CD14-positive monocyte (primary cell): ENCODE results near the gene ARHGEF40. TPM values are rescaled to one million over a fixed set of nuclear protein-coding genes. Genes with fewer than 3 reads are reported as not detected.
A peak's percentile ranks its signal among the peaks of the same experiment; 100 is the strongest.

Experiments used
- DNase-seq, 3 donors: peaks; one replicate each; pipeline ENCODE4 v3.0.0-alpha.2; 2011 to 2022
- H2AFZ ChIP-seq: 2 replicates; pipeline ENCODE4 v1.6.0; 2012; ENCODE audit warnings: mild to moderate bottlenecking, low read depth, low read length, inconsistent platforms; ENCODE audit not compliant: insufficient read depth, poor library complexity, severe bottlenecking
- H3K27ac ChIP-seq, 2 donors: 1 replicate in 1 of 2; 2 replicates in 1 of 2; pipeline ENCODE4 v1.5.1; 2012 to 2013; ENCODE audit warnings: low read length in 2 of 2, control low read depth in 1 of 2, inconsistent platforms in 1 of 2, low read depth in 1 of 2, mild to moderate bottlenecking in 1 of 2
- H3K27me3 ChIP-seq, 2 donors: one replicate each; pipeline versions ENCODE4 v1.6.0 to v1.6.1; 2011 to 2013; ENCODE audit warnings: low read length in 2 of 2; ENCODE audit not compliant: control insufficient read depth in 2 of 2, insufficient read depth in 2 of 2
- H3K36me3 ChIP-seq, 2 donors: replicated peaks in 1 of 2; 1 replicate in 1 of 2; 2 replicates in 1 of 2; pipeline versions ENCODE4 v1.5.1 to v1.6.1; 2012 to 2013; ENCODE audit warnings: low read length in 2 of 2, control low read depth in 1 of 2, inconsistent platforms in 1 of 2, mild to moderate bottlenecking in 1 of 2; ENCODE audit not compliant: insufficient read depth in 2 of 2, control insufficient read depth in 1 of 2
- H3K4me1 ChIP-seq, 2 donors: 1 replicate in 1 of 2; 2 replicates in 1 of 2; pipeline versions ENCODE4 v1.5.1 to v1.6.1; 2012 to 2013; ENCODE audit warnings: low read length in 2 of 2, control low read depth in 1 of 2, inconsistent platforms in 1 of 2, mild to moderate bottlenecking in 1 of 2, moderate library complexity in 1 of 2; ENCODE audit not compliant: insufficient read depth in 2 of 2, control insufficient read depth in 1 of 2
- H3K4me2 ChIP-seq: replicated peaks from 2 replicates; pipeline ENCODE3; 2012; ENCODE audit warnings: low read length, moderate library complexity, mild to moderate bottlenecking; ENCODE audit not compliant: poor library complexity, severe bottlenecking; ENCODE audit errors: extremely low read depth
- H3K4me3 ChIP-seq, 3 experiments: fragments of 200-600 bp in 1 of 3; sonication (generic) in 1 of 3; replicated peaks in 1 of 3; 1 replicate in 2 of 3; 2 replicates in 1 of 3; pipeline ENCODE4 v1.5.1; 2011 to 2013; ENCODE audit warnings: low read length in 3 of 3, mild to moderate bottlenecking in 3 of 3, control low read depth in 2 of 3, low read depth in 2 of 3, inconsistent platforms in 1 of 3, moderate library complexity in 1 of 3
- H3K79me2 ChIP-seq: 2 replicates; pipeline ENCODE4 v1.6.0; 2012; ENCODE audit warnings: mild to moderate bottlenecking, control low read depth, inconsistent platforms, low read length, moderate library complexity; ENCODE audit not compliant: insufficient read depth
- H3K9ac ChIP-seq: 2 replicates; pipeline ENCODE4 v1.6.0; 2017; ENCODE audit warnings: low read length, mild to moderate bottlenecking; ENCODE audit not compliant: insufficient read depth, poor library complexity, severe bottlenecking
- H3K9me3 ChIP-seq, 2 donors: replicated peaks in 1 of 2; 1 replicate in 1 of 2; 2 replicates in 1 of 2; pipeline versions ENCODE4 v1.5.1 to v1.6.1; 2012 to 2013; ENCODE audit warnings: low read length in 2 of 2, control low read depth in 1 of 2; ENCODE audit not compliant: control insufficient read depth in 1 of 2, insufficient read depth in 1 of 2
- H4K20me1 ChIP-seq: 2 replicates; pipeline ENCODE4 v1.6.0; 2012; ENCODE audit warnings: mild to moderate bottlenecking, low read length, control low read depth, moderate library complexity; ENCODE audit not compliant: insufficient read depth
- H3K27ac Mint-ChIP-seq, 7 donors: one replicate each; pipeline ENCODE4 v1.8.0; 2020; ENCODE audit warnings: mild to moderate bottlenecking in 7 of 7, mixed read lengths in 7 of 7, moderate library complexity in 6 of 7, inconsistent platforms in 2 of 7
- H3K27me3 Mint-ChIP-seq, 3 donors: one replicate each; pipeline ENCODE4 v1.8.0; 2021 to 2022; ENCODE audit warnings: low read depth in 3 of 3, mild to moderate bottlenecking in 3 of 3, mixed read lengths in 3 of 3, moderate library complexity in 3 of 3, inconsistent platforms in 1 of 3
- H3K36me3 Mint-ChIP-seq, 2 donors: one replicate each; pipeline ENCODE4 v1.8.0; 2020; ENCODE audit warnings: mixed read lengths in 2 of 2, inconsistent platforms in 1 of 2, mild to moderate bottlenecking in 1 of 2
- H3K4me1 Mint-ChIP-seq: one replicate; pipeline ENCODE4 v1.8.0; 2020; ENCODE audit warnings: mild to moderate bottlenecking, mixed read lengths
- H3K4me3 Mint-ChIP-seq, 2 donors: one replicate each; pipeline ENCODE4 v1.8.0; 2020; ENCODE audit warnings: mild to moderate bottlenecking in 2 of 2, mixed read lengths in 2 of 2, moderate library complexity in 1 of 2
- H3K9me3 Mint-ChIP-seq, 7 donors: one replicate each; pipeline ENCODE4 v1.8.0; 2020 to 2022; ENCODE audit warnings: mixed read lengths in 7 of 7, mild to moderate bottlenecking in 6 of 7, moderate library complexity in 6 of 7, inconsistent platforms in 2 of 7
- CTCF ChIP-seq: fragments of 200-600 bp; IDR thresholded peaks from one replicate; pipeline ENCODE4 v1.8.0; 2022; ENCODE audit warnings: antibody characterized with exemption, mild to moderate bottlenecking
- WGBS: methylation state at CpG from one replicate; pipeline ENCODE4 v1.1.5; 2013; ENCODE audit warnings: missing lambda C conversion rate; ENCODE audit not compliant: insufficient coverage; 5-methylcytosine and 5-hydroxymethylcytosine counted together
- intact Hi-C, 2 donors: fragments of 100-400 bp; cut with micrococcal nuclease; formaldehyde crosslinking; loops; one replicate each; pipeline versions ENCODE4 v1.15.0 to v1.15.1; 2023
- polyA plus RNA-seq, 3 donors: library from polyadenylated mRNA; depleted of rRNA in 1 of 3; unstranded in 2 of 3; stranded (reverse) in 1 of 3; fragments of 300-500 nt in 2 of 3; fragments of >200 nt in 1 of 3; fragmentation: Illumina TruSeq in 2 of 3; gene quantifications; 1 replicate in 2 of 3; 2 replicates in 1 of 3; pipeline ENCODE4 v1.2.3, GENCODE V29; 2012 to 2021

ARHGEF40 gene
- polyA plus RNA-seq, 3 donors, result 12.1 to 114 (median 15.3) TPM

DNA sequence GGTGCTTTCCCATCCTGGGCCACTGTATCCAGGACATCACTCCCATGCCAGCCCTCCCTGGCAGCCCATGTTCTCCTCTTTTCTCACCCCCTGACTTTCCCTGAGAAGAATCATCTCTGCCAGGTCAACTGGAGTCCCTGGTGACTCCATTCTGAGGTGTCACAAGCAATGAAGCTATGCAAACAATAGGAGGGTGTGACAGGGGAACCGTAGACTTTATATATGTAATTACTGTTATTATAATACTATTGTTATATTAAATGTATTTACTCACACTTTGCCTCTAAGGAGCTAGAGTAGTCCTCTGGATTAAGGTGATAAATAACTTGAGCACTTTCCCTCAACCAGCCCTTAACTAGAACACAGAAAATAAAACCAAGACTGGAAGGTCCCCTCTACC is 19.2 kb downstream of the ARHGEF40 start:
- Histone ChIP-seq H3K79me2 (peaks cover 5% of the 10 kb centered on the region), H3K4me2 (no peak overlapping the region), H3K36me3 (peaks cover 24 to 62% of the 10 kb centered on the region in 2 donors), H3K9ac (no peak overlapping the region), H2AFZ (no peak overlapping the region), H3K9me3 (no peaks in the 10 kb centered on the region), H4K20me1 (peaks cover 12% of the 10 kb centered on the region), H3K4me1 (peaks cover 38 to 49% of the 10 kb centered on the region in 2 donors), H3K27me3 (no peaks in the 10 kb centered on the region), H3K4me3 (no peak overlapping the region), H3K27ac (peak overlapping the region; percentile 26 to 78)
- Mint-ChIP-seq H3K4me3 (no peak overlapping the region), H3K27ac (peak overlapping the region; percentile 57 to 99 (median 97)), H3K9me3 (peaks cover 0 to 4% (median 2%) of the 10 kb centered on the region in 7 donors), H3K36me3 (peaks cover 42 to 64% of the 10 kb centered on the region in 2 donors), H3K4me1 (peaks cover 44% of the 10 kb centered on the region), H3K27me3 (peaks cover 0 to 4% (median 3%) of the 10 kb centered on the region in 3 donors)
- intact Hi-C loops, result no loop called here
- no CpG with 5 or more reads among the region's 1 CpG for WGBS
- no peak for DNase-seq
- TF ChIP-seq CTCF, result no peak

DNA sequence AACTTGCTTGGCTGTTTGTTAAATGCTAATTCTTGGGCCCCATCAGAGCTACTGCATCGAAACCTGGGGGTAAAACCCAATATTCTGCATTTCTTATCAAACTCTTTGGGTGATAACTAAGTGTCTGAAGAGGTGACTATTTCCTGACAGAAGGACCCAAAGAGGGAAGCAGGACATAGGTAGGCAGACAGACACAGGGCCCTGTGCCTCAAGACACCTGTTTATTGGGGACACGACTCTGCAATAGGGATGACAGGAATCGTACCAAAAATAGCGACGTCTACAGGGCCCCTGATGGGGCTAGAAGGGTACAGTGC is 19.7 kb downstream of the ARHGEF40 start:
- peaks cover 36 to 59% of the 10 kb centered on the region in 2 donors for H3K36me3 Mint-ChIP-seq
- H3K27ac ChIP-seq, result peak overlapping the region in 1 of 2 donors; percentile 53
- H3K4me3 ChIP-seq, result no peak overlapping the region
- no peak for TF ChIP-seq CTCF
- no peak overlapping the region for H3K9ac ChIP-seq
- peaks cover 5% of the 10 kb centered on the region for H3K79me2 ChIP-seq
- peaks cover 12% of the 10 kb centered on the region for H4K20me1 ChIP-seq
- peaks cover 0 to 4% (median 2%) of the 10 kb centered on the region in 7 donors for H3K9me3 Mint-ChIP-seq
- H3K4me3 Mint-ChIP-seq, result no peak overlapping the region
- H3K27ac Mint-ChIP-seq, result peak overlapping the region in 5 of 7 donors; percentile 82 to 99 (median 89)
- peaks cover 18 to 56% of the 10 kb centered on the region in 2 donors for H3K36me3 ChIP-seq
- peaks cover 39% of the 10 kb centered on the region for H3K4me1 Mint-ChIP-seq
- H3K27me3 Mint-ChIP-seq, result peaks cover 0 to 4% (median 3%) of the 10 kb centered on the region in 3 donors
- no peak overlapping the region for H2AFZ ChIP-seq
- WGBS, result 100% methylated on average over 2 of the region's 5 CpGs
- no peak for DNase-seq
- no peaks in the 10 kb centered on the region for H3K27me3 ChIP-seq
- intact Hi-C loops, result loop anchor here (2.0 to 10.0 kb wide), 3 partner anchors 75 to 405 kb away; partner anchors contain the start of genes ANG (in 1 of the 2) and RNASE4 (in 1 of the 2)
- H3K4me1 ChIP-seq, result peaks cover 33 to 44% of the 10 kb centered on the region in 2 donors
- no peaks in the 10 kb centered on the region for H3K9me3 ChIP-seq
- H3K4me2 ChIP-seq, result no peak overlapping the region
